Stimulated activated CD8-positive, alpha-beta memory T cell treated with anti-CD3 and anti-CD28 coated beads, Interleukin-2, amount 100 ng/mL, for 1 hour (primary cell): Measurements from ENCODE around the gene C20orf141.
"Not testable (repeated sequence)": the region's sequence is repeated elsewhere in the genome, so short reads cannot be mapped to it uniquely, and the experiment has no call there.

Experiments
- DNase-seq, 2 donors: peaks; one replicate each; pipeline ENCODE4 v3.0.0-alpha.2; 2020; ENCODE audit warnings: low read depth in 2 of 2

Gene C20orf141

GRCh38 chr20:2814587-2815051, at the start of gene C20orf141:
Gene C20orf141, plus strand, starts transcription at chr20:2814987. Its CDS starts 198 bp downstream, at chr20:2815185.
- no peak for DNase-seq

GRCh38 chr20:2767768-2768631, 46.8 kb upstream of the C20orf141 start:
- DNase-seq, result no peak

DNA sequence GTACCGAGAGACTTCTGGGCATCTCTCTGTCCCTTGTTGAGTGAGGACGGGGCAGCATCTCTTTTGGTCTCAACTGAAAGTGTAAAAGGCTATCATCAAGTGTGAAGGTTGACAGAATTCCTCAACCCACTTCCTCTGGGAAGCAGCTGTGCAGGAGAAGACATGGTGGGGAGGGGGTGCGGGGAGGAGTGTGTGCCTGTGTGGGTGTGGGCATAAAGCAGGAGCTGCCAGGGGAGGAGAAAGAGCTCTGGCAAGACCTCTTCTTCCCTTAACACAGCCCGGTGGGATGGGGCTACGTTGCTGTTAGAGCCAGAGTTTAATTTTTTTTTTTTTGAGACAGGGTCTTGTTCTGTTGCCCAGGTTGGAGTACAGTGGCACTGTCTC, 46.2 kb upstream of the C20orf141 start:
- DNase-seq, result no peak

DNA sequence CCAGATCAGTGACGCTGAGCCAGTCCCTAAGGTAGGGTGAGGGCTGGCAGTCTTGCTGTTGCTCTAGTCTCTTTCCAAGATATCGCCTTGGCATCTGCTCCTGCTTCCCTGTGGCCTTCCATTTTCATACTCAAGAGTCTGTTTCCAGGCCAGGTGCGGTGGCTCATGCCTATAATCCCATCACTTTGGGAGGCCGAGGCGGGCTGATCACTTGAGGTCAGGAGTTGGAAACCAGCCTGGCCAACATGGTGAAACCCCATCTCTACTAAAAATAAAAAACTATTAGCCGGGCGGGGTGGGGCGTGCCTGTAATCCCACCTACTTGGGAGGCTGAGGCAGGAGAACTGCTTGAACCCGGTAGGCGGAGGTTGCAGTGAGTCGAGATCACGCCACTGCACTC, 44.7 kb upstream of the C20orf141 start:
- not testable (repeated sequence) for DNase-seq

GRCh38 chr20:2771631-2772080, 43.1 kb upstream of the C20orf141 start:
- no peak for DNase-seq

GRCh38 chr20:2773812-2774211, 41.0 kb upstream of the C20orf141 start:
- no peak for DNase-seq

DNA sequence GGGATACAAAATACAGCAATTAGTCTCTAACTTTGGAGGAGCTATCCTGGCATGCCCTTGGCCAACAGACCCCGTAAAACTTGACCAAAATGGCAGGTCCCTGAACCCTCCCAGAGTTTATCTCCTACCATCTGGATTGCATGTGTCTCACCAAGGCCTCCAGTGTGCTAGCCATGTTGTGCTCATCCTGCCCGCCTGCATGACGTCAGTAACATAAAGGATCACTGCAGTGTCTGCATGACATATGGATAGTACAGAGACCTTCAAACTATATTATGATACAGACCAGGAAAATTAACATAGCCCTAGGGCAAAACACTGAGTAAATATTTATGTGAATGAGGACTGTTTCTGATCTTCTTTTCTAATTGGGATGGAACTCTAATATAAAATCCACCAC, 39.6 kb upstream of the C20orf141 start:
- DNase-seq, result no peak

GRCh38 chr20:2778602-2779321, 36.0 kb upstream of the C20orf141 start:
- no peak for DNase-seq

DNA sequence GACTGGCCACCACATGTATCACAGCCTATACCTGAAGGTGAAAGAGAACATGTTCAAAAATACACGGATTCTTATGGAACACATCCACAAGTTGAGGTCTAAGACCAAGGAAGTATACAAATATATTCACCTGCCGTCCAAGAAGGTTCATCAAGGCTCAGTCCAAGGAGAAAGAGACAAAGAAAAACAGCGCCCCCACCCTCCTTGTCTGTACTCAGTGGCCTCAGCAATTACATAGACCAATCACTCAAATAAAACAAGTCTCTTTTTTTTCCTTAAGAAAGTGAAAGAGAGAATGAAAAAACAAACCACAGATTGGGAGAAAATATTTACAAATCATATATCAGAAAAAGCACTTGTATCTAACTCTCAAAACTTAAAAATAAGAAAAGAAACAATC, 33.8 kb upstream of the C20orf141 start:
- DNase-seq, result no peak

- no peak for DNase-seq
Observed at GRCh38 chr20:2783908-2784566, 30.8 kb upstream of the C20orf141 start.

DNA sequence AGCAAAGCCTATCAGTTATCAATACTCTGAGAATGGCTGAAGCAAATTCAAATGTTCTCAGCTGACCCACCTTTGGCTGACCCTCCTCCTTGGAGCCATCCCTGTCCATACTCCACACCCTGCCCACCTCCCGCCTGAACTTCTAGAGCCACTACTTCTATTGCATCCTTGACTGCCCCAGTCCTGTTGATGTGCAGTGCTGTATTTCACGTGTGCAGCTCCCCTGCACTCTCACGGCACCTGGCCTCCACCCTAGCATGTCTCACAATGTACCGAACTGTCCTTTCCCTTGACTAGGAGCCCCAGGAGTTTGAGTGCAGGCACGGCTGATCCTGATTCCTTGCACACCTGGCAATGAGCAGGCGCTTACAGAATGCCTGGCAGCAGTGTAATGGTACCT, 21.3 kb upstream of the C20orf141 start:
- no peak for DNase-seq

DNA sequence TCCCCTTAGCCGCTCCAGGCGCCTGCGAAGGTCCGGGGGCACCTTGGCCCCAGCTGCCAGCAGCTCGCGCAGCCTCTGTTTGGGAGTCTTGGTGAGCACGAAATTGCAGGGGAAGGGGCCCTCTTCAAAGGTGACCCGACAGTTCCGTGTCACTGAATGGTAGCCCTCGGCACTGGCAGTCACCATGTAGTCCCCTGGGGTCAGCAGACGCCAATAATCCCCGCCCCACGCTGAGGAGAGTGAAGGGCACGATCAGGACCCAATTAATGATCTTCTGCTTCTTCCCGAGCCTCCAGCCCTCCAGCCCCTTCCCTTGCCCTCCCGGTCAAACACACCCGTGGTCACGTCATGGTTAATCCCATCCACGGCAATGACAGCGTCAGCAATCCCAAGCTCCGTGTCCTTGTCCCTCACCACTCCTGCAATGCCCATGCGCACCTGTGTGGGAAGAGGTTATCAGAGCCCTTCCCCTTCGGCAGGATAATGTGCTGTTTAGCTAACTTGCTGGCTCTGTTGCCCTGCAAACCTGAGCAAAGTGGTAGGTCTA, 20.5 kb upstream of the C20orf141 start:
- DNase-seq, result no peak

DNA sequence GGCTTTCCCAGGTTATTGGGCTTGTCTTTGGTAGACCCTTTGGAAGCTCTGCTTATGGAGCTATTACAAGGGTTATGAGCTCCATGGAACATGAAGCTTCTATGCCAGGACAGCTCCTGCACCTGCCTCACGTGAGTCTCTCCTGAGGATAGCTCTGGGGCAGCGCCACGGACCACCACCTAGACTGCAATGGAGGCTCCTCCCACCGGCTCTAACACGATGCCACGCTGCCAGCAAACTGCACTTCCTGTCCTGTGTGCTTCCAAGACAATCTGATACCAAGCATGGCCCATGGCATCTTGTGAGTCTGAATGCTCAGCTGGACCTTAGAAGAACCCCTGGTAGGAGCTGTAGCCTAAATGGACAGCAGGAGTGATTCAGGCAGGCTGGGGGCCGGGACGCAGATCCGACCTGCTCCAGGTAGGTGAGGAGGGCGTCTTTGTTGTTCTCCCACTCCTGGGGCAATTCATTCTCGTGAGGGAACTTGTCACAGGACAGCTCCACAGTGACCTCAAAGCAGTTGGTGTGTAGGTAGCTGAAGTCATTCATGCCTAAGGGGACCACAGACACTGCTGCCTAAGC, 19.8 kb upstream of the C20orf141 start:
- no peak for DNase-seq

DNA sequence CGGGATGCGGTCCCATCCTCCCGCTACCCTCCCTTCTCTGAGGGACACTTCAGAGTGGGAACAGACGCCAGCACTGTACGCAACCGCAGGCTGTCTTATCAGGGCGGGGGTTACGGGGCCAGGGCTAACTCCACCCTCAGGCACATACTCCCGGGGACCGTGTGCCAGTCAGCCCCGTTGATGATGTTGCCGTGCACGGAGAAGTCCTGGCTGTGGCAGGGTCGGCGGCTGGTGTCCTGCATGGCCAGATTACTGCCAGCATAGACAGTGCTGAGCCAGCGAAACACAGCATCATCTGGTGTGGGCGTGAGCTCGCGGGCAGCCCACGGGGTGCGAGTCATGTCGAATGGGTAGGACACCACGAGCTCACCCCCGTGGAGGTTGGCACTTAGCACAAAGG, 19.3 kb upstream of the C20orf141 start:
- DNase-seq, result no peak

- DNase-seq, result no peak
Observed at GRCh38 chr20:2796011-2796660, 18.7 kb upstream of the C20orf141 start.

GRCh38 chr20:2797136-2797983, 17.4 kb upstream of the C20orf141 start:
- DNase-seq, result no peak

GRCh38 chr20:2798095-2798805, 16.5 kb upstream of the C20orf141 start:
- DNase-seq, result no peak

DNA sequence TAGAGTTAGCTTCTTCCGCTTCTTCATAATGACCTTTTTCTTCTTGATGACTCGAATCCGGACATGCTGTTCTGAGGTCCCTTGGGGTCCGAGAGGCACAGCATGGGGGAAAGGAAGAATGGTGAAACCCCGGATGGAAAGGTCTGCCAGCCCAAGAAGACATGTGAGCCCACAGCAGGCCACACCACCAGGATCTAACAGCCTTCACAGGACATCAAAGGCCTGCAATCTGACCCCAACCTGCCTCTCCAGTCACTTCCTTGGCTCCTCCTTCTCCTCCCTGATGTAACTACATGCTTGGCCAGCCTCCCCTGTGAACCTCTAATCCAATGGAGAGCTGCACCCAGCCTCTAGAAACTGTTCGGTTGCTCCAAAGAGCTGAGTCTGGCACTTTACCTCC, 16.0 kb upstream of the C20orf141 start:
- DNase-seq, result no peak

- no peak for DNase-seq
Observed at GRCh38 chr20:2799271-2799670, 15.5 kb upstream of the C20orf141 start.
